Measurements from ENCODE around the gene GOLGA6B.
"Not testable (repeated sequence)": the region's sequence is repeated elsewhere in the genome, so short reads cannot be mapped to it uniquely, and the experiment has no call there.

DNA sequence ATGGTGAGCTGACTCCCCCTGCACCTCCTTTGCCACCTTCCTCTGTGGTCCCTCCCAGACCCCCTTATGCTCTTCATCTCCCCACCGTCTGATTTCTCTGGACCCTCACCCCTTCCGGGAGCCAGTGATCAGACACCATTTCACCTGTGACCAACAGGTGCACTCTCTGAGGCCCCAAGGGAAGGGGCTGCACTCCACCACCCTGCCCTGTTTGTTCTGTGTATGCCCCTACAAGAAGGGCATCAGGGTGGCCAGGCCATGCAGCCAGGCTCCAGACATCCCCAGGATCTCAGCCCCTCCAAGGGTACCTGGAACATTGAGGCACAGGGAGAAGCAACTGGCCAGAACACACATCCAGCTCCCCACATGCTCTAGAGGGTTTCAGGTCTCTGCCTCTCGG lies 42.2 kb upstream of the GOLGA6B start:
- TF ChIP-seq, protein P1, sequence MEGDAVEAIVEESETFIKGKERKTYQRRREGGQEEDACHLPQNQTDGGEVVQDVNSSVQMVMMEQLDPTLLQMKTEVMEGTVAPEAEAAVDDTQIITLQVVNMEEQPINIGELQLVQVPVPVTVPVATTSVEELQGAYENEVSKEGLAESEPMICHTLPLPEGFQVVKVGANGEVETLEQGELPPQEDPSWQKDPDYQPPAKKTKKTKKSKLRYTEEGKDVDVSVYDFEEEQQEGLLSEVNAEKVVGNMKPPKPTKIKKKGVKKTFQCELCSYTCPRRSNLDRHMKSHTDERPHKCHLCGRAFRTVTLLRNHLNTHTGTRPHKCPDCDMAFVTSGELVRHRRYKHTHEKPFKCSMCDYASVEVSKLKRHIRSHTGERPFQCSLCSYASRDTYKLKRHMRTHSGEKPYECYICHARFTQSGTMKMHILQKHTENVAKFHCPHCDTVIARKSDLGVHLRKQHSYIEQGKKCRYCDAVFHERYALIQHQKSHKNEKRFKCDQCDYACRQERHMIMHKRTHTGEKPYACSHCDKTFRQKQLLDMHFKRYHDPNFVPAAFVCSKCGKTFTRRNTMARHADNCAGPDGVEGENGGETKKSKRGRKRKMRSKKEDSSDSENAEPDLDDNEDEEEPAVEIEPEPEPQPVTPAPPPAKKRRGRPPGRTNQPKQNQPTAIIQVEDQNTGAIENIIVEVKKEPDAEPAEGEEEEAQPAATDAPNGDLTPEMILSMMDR (IDR thresholded peaks at IDR 0.05), result not testable (repeated sequence)
- not testable (repeated sequence) for TF ChIP-seq POLR2A, EP300 (IDR thresholded peaks at IDR 0.05)
